SK-N-MC (cell line): ENCODE results near the gene DAAM1.

Source experiments
- EZH2 ChIP-seq: fragments of 200-600 bp; sonication (generic); IDR thresholded peaks from one replicate; pipeline ENCODE4 v1.6.1; 2017; ENCODE audit warnings: antibody characterized with exemption
- POLR2AphosphoS5 ChIP-seq: IDR thresholded peaks from 2 replicates; pipeline ENCODE4 v1.6.1; 2012; ENCODE audit warnings: mild to moderate bottlenecking, low read depth, low read length, borderline replicate concordance

DNA sequence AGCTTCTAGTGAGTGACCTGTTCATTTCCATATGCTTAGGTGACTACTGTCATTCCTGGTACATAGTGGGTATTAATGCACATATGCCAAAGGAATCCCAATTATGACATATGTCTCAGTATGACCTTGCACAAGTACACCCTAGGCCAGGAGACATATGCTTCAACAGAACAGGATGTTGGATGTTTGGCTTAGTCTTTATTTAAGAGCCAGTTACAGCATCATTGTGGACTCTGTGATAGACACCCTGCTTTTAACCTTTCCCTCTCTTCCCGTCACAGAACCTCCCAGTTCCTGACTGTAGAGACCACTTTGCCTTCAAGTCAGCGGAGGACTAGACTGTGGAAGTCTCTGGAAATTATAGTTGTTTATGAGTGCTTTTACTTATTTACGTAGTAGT lies 72.9 kb downstream of the DAAM1 start:
- no peak for TF ChIP-seq POLR2AphosphoS5
- no peak for TF ChIP-seq EZH2
